ENCODE results near the gene MTA1.

The MTA1 gene

DNA sequence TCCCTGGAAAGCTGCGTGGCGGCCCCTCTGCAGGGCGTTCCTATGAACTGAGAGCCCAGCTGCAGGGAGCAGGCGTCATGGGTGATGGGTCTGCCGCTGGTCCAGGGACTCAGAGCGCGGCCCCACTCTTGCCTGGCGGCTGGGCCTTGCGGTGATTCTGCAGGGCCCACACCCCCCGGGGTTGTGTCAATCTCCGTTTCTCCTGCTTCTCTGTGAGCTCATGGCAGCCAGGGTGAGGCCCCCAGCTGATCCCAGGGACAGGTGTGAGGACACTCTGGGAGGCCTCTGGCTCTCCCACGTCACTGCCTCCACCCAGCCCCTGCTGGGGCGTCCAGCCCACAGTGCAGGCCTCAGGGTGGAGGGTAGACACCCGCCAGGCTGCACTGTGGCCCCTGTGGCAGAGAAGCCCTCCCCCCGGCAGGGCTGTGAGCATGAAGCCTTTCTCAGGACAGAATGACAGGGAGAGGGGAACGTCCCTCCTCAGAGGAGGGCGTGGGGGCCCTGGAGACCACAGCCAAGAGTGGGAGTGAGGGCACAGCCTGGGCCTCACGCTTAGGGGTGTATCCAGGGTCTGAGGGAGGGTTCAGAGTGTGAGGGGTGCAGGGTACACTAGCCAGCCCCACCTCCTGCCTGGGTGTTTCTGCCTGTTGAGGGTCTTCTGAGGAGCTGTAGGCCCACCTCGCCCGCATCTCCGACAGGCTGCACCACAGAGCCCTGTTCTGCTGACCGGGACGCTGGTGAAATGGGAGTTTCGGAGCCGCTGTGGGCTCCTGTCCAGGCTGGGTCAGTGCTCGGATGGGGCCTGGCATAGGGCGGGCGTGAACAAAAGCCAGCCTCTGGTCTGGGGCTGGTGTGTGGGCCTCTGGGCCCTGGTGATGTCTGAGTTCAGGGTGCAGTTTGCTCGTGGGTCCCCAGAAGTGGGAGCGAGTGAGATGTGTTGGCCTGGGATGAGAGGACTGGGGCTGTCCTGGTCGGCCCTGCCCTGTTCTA, 28.3 kb downstream of the MTA1 start:
- DNase-seq, result no peak

DNA sequence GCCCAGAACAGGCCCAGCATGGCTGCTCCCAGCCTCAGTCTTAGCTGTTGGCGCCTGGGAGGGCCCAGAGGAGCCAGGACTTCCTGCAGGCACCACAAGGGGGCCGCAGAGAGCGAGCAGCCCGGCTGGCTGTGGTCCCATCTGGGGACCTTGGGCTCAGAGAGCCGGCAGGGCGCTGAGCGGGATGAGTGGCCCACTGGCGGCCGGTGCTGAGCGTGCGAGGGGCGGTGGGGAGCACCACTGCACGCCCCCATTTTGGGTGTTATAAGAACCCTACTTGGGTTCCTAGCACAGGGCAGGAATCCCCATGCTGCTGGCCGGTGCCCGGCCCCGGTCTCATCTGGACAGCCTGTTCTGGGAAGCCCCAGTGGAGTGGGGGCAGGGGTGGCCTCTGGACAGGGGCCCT, 29.1 kb downstream of the MTA1 start:
- peak; percentile 78 for DNase-seq

DNA sequence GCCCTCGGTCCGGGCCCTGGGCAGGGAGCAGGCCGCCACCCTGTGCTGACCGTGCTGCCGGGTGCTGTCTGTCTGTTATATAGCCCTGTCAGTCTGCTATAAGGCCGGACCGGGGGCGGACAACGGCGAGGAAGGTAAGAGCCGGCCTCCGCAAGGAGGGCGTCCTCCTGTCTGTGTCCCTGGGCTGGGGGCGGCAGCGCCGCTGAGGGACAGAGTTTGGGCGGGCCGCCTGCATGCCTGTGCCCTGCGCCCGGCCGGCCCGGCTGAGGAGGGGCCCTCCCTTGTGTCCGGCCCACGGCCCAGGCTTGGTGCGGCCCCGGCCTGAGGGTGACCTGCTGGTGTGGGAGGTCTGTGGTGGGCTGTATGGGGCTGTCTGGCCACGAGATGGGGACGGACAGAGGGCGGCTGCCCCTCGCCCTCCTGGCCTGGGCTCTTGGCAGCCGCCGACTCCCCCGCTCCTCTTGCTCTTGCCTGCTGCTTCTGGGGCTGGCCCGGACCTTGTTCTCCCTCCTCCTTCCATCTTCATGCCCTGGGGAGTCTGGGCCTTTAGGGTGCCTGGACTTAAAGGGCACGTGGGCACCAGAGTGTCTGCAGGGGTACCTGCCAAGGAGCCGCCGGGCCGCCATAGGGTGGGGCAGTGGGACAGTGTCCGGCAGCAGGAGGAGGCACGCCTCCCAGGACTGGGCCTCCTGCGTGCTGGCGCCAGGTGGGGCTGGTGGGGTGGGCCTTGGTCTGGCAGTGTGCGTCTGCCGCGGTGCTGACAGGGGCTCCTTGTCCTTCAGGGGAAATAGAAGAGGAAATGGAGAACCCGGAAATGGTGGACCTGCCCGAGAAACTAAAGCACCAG, 29.9 kb downstream of the MTA1 start:
- DNase-seq, result no peak

DNA sequence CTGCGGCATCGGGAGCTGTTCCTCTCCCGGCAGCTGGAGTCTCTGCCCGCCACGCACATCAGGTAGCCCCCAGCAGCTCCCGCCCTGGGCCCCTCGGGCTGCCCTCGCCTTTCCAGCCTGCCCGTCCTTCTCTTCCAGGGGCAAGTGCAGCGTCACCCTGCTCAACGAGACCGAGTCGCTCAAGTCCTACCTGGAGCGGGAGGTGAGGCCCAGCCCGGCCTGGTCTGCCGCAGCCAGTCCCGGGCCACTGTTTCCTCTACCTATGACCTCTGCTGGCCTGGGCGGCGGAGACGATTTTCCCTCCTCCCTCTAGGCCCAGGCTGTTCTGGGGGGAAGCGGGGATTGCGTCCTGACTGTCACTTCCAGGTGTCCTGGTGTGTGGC, 30.5 kb downstream of the MTA1 start:
- DNase-seq, result no peak

DNA sequence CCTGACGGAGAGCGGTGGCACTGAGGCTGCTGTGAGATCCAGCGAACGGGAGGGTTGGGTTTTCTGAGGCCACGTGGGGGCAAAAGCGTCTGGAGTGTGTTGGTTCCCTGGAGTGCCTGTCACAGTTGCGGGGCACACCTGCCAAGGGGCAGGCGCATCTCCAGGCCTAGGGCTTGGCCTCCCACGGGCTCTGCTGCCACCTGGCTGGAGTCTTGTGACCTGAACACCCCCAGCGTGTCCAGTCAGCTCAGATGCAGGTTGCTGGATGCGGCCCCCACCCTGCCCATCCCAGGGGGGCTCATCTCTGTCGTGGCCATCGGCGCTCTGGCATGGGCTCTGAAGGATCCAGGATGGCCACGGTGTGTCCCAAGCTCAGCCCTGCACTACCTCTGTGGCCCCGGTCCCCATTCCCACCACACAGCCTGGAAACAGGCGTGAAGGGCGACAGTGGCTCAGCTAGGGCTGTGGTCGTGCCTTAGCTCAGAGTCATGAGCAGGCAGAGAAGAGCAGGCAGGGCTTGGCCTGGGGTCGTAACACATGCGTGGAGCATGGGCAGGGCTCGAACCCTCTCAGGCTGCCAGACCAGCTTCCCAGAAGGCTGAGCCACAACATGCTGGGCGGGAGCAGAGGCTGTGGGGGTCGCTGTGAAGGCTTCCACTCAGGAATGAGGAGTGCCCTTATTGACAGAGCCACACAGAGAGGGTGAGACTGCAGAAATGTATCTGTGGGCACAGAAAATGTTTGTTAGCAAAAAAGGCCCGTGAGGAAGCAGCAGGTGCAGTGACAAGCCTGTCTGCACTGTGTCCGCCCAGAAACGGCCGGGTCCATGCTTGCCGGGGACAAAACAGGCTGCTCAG, 31.5 kb downstream of the MTA1 start:
- no peak for DNase-seq

DNA sequence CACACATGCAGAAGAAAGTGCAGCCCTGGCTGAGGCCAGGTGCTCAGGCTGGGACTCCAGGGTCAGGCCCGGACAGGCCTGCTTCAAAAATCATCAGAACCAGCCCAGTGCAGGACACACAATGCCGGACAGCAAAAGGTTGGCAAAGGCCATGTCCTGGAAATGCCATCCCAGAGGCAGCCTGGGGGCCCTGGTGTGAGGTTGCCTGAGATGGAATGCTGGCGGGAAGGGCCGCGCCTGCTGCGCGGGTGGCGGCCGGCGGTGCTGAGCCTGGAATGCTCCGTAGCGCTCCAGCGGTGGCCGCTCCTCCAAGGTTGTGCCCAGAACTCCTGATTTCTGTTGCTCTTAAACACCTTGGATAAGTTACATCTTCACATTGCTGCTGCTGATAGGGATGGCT, 33.3 kb downstream of the MTA1 start:
- DNase-seq, result no peak

DNA sequence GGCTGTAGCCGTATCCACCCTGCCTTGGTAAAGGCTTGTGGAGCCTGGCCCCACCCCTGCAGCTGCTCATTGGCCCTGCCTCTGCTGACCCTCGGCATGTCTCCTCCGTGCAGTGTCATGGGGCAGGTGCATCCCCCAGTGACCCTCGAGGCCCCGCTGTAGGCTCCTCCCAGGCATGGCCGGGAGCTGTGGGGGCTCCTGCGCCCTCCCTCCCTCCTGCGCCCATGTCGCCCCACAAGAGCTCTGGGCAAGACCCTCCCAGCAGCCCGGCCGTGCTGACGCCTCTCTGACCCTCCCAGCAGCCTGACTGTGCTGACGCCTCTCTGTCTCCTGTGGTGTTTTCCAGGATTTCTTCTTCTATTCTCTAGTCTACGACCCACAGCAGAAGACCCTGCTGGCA, 34.2 kb downstream of the MTA1 start:
- DNase-seq, result no peak

DNA sequence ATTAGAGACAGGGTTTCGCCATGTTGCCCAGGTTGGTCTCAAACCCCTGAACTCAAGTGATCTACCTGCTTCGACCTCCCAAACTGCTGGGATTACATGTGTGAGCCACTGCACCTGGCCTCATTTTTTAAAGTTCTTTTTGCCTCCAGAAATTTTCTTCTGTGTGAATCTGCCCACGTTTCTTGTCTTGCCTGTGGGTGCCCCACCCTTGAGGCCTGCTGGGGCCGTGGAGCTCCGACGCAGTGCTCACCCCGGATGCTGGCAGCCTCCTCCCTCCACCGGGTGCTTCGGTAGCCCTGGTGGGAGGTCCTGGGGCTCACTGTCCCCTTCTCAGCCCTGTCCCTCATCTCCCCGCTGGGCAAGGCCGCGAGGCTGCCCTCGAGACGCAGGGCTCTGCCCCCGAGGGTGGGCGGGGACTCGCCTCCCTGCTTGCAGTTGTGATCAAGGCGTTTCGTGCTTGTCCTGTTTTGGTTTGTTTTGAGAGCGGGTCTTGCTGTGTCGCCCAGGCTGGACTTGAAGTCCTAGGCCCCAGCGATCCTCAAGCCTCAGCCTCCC, 35.5 kb downstream of the MTA1 start:
- DNase-seq, result no peak

DNA sequence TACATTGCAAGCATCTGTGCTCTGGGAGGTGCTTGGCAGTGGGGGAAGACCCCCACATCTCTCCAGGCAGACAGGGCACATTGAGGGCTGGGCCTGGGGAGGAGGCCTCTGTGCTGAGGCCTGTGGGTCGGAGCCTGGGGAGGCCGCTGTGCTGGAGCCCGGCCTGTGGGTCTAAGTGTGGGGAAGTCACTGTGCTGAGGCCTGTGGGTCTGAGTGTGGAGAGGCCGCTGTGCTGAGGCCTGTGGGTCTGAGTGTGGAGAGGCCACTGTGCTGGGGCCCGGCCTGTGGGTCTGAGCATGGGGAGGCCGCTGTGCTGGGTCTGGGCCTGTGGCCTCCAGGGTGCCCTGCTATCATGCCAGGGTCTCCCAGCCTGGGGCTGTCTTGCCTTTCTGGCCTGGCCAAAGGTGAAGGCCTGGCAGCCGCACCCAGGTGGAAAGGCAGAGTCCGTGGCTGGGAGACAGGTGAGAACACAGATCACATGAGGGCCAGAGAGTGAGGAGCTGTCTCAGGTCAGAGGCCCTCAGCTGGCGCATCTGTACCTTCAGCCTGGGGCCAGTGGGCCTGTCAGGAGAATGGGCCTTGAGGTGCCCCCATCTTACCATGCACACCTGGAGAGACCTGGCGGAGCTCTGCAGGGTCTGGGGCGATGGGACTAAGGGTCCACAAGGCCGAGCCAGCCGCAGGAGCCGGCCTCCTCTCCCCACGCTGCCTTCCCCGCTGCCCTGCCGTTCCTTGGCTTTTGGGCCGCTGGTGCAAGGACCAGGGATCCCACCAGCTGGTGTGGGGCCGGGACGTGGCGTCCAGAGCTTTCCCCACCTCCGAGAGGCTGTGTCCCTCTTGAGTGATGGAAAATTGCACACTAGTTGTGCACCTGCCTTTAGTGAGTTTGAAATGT, 36.4 kb downstream of the MTA1 start:
- no peak for DNase-seq

DNA sequence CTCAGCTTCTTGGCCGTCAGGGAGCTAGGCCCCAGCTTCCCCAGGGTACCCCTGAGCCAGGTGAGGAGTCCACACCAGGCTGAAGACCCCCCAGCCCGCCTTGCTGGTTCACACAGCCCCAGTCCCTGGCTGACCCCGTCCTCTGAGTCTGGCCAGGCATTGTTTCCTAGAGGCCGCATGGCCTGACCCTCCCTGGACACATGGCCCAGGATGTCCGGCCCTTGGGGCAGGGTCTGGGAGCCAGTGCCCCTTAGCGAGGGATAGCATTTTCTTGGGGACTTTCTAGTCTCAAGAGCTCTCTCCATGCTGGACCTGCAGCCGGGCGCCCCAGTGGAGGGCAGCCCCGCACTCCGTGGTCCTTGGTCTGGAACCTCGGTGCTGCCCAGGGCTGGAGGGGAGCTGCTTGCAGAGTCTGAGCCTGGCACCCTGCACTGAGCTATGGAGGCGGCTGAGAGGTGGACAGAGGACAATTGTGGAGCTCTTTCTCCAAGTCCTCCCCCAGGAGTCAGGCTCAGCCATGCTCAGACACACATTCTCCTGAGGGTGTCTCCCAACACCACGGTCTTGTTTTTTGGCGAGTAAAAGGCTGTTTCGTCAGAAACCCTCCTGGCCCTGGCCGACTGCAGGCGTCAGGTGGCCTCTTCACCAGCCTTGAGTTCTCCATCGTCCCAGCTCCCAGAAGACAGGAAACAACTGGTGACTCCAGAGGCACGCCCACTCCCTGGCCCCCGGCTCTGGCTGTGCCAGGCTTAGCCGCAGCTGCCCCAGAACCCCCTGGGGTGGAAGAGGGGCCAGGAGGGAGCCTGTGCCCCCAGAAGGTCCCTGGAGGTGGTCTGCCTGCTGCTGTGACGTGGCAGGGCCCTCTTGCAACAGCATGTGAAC, 37.4 kb downstream of the MTA1 start:
- DNase-seq, result no peak

DNA sequence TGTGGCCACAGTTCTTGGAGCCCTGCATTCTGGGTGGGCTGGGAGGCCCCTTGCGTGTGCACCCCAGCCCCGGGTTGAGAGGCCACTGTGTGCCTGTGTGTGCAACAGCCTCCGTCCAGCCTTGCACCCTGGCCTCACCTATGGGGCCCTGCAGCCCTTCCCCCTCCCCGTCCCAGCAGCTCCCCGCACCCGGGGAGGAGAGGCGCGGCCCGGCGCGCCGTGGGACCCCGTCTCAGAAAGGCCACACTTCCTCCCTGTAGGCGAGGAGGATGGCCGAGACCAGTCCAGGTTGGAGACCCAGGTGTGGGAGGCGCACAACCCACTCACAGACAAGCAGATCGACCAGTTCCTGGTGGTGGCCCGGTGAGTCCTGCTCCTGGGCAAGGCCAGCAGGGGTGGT, 38.4 kb downstream of the MTA1 start:
- no peak for DNase-seq

DNA sequence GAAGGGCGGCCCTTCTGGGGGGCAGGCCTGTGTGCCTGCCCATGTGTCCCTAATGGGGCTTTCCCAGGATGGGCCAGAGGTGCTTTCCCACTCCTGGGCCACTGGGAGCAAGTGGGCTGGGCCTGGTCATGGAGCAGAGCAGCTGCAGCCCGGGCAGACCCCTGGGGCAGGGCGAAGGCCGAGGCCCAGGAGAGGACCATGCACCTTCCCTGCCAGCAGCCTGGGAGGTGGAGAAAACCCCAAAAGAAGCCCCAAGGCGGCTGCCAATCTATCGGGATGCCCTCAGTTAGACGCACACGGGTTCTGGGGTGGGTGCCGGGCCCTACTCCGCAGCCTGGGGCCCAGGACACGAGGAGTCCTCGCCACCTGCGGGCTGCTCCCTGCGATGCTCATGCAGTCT, 38.9 kb downstream of the MTA1 start:
- DNase-seq, result no peak

DNA sequence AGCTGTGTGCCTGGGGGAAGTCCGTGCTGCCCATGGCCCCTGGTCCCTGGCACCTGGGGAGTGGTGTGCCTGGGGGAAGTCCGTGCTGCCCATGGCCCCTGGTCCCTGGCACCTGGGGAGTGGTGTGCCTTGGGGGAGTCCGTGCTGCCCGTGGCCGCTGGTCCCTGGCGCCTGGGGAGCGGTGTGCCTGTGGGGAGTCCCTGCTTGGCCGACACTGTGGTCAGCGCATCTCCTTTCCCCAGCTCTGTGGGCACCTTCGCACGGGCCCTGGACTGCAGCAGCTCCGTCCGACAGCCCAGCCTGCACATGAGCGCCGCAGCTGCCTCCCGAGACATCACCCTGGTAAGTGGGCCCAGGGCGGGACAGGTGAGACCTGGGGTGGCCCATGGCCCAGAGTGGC, 40.5 kb downstream of the MTA1 start:
- no peak for DNase-seq

DNA sequence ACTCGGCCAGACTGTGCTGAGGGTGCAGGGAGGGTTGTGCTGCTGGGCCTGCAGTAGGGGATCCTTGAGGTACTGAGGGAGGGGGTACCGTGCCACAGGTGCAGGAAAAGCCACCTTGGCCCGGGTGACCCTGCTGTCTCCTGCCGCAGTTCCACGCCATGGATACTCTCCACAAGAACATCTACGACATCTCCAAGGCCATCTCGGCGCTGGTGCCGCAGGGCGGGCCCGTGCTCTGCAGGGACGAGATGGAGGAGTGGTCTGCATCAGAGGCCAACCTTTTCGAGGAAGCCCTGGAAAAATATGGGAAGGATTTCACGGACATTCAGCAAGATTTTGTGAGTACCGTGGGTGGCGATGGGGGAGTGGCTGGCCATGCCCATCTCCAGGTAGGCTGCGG, 41.0 kb downstream of the MTA1 start:
- no peak for DNase-seq

DNA sequence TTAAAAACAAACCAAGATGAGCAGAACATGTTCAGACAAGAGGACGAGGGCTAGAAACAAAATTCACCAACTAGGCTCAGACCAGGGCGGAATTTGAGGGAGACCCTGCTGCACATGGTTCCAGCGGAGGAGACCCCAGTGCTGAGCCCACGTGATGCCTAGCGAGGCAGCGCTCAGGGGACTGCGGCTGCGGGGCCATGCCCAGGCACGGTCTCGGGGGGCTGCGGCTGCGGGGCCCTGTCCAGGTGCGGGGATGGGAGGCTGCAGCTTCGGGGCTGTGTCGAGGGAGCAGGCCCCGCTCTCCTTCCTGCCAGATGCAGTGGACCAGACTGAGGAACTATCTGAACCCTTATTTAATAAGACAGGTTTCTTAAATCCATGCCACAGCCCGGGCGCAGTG, 42.3 kb downstream of the MTA1 start:
- no peak for DNase-seq

DNA sequence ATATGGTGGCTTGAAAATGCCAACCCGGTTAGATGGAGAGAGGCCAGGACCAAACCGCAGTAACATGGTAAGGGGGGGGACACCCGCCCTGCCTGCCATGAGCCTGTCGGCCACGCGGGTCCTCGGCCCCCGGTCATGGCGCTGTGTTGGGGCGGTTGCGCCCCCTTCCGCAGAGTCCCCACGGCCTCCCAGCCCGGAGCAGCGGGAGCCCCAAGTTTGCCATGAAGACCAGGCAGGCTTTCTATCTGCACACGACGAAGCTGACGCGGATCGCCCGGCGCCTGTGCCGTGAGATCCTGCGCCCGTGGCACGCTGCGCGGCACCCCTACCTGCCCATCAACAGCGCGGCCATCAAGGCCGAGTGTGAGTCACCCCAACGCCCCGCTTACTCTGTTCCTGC, 44.9 kb downstream of the MTA1 start:
- no peak for DNase-seq

DNA sequence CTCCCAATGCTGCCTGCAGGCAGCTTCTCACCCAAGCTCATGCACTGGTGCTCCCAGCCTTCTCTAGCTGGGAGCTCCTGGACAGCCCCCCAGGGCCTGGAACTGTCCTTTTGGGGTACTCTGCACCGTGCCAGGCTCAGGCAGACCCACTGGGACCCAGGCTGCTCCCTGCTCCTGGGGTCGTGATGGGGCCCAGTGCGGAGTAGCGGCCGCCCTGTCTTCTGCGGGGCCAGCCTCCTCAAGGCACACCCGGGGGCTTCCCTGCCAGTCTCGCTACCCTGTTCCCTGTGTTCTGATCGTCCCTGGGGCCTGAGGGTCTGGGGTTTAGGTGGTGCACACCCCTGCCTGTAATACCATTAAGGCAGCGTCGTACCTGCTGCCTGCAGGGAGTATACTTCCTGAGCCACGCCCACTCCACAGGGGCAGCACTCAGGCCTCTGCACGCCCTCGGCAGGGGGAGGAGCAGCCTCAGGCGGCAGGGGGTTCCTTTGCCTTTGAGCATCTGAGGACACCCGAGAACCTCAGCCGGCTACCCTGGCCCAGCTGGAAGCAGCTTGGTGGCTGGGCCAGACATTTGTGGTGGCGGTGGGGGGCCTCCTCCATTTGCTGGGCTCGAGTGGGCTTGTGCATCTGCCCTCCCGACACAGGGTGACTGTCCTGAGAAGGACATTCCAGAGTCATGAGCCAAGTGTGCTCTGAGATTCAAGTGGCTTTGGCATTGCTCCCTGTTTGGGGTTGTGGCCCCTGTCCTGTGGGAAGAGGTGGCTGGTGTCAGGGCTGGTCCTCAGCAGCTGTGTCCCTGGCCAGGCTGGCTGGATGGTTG, 45.8 kb downstream of the MTA1 start:
- no peak for DNase-seq

DNA sequence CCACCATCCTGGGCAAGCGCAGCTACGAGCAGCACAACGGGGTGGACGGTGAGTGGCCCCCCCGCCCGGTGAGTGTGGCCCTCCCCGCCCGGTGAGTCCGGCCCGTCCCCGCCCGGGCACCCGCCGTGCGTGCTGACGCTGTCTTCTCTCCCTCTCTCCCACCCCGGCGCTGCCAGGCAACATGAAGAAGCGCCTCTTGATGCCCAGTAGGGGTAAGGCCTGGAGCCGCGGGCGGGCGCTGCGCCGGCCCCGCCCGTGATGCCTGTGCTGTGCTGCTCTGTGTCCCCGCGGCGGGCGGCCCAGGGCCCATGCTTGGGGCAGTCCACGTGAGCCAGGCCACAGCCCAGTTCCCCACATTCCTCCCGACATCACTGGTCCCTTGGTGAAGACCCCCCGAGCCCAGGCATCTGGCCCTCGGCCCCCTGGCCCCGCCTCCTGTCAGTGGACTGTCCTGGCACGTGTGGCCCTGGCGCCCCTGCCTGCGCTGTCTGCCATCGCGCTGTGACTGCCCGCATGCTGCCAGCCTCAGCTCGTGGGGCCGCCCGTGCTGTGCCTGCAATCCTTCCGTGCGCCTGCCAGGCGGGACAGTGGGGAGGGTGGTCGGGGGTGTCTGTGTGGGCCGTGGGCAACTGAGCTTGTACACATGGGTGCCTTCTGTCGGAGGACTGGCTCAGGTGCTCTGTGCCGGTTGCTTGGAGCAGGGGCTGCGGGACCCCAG, 47.1 kb downstream of the MTA1 start:
- DNase-seq, result no peak
